ENCODE results near the gene CPNE2.

CPNE2 gene

DNA sequence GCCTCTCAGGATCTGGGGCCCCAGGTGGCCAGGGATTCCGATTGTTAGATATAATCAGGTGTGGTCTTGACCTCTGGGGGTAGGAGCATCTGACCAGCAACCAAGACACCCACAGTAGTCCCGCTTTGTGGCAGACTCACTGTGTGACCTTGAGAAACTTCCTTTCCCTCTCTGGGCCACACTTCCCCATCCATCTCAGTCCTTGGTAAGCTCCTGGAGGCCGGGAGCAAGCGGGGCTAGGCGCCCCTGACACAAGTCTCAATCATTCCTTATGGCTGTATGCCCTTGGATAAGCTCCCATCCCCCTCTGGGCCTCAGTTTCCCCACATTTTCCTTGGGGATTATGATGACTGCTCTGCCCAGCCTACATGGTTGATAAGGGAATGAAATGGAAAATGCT lies 21.3 kb downstream of the CPNE2 start:
- DNase-seq (ENCODE audit: low read depth), result no peak
- TF ChIP-seq, protein P1, sequence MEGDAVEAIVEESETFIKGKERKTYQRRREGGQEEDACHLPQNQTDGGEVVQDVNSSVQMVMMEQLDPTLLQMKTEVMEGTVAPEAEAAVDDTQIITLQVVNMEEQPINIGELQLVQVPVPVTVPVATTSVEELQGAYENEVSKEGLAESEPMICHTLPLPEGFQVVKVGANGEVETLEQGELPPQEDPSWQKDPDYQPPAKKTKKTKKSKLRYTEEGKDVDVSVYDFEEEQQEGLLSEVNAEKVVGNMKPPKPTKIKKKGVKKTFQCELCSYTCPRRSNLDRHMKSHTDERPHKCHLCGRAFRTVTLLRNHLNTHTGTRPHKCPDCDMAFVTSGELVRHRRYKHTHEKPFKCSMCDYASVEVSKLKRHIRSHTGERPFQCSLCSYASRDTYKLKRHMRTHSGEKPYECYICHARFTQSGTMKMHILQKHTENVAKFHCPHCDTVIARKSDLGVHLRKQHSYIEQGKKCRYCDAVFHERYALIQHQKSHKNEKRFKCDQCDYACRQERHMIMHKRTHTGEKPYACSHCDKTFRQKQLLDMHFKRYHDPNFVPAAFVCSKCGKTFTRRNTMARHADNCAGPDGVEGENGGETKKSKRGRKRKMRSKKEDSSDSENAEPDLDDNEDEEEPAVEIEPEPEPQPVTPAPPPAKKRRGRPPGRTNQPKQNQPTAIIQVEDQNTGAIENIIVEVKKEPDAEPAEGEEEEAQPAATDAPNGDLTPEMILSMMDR (IDR thresholded peaks at IDR 0.05; ENCODE audit: low read depth, low read length, missing control alignments), result no peak
- H3K4me3 ChIP-seq (ENCODE audit: low read depth, low read length), result no peak overlapping the region

DNA sequence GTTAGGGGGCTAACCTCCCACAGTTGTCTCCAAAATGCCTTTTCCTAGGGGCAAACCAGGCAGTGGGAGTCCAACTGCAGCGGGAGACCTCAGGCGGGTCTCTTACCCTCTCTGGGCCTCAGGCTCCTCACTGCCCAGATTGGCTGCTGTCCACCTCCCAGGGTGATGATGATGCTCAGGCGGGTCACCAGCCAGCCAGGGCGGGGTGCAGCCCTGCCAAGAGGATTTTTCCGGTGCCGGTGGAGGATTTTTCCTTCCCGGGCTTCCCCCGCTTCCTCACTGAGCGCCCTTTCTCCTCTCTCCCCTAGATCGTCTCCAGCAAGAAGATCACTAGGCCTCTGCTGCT lies 22.8 kb downstream of the CPNE2 start:
- DNase-seq (ENCODE audit: low read depth), result no peak
- TF ChIP-seq, protein P1 (IDR thresholded peaks at IDR 0.05; ENCODE audit: low read depth, low read length, missing control alignments), result no peak
- H3K4me3 ChIP-seq (ENCODE audit: low read depth, low read length), result no peak overlapping the region

DNA sequence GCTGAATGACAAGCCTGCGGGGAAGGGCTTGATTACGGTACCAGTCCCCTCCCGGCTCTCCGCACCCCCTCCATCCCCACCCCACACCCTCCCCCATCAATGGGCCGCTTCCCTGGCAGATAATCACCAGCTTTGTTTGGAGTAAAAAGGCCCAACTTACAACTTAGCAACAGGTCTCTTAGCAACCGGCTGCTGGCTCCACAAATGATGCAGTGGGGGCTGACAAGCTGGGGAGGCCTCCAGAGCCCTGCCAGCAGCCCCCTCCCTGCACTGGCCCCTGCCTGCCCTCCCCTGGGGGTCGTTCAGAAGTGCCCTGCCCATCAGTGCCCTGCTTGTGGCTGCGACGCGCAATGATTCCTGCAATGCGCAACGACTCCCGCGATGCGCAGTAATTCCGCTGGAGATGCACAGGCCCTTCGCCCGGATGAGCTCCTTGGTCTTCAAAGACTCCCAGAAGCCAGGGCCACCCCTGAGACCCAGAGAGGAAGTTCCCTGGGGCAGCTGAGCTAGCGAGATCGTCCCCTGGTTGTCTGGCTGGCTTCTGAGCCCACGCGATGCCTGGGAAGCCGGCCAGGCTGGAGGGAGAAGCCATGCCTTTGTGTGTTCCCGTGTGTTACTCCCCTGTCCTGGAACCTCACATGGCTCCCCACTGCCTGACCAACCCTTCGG lies 23.3 kb downstream of the CPNE2 start:
- DNase-seq (ENCODE audit: low read depth), result no peak
- TF ChIP-seq, protein P1 (IDR thresholded peaks at IDR 0.05; ENCODE audit: low read depth, low read length, missing control alignments), result no peak

DNA sequence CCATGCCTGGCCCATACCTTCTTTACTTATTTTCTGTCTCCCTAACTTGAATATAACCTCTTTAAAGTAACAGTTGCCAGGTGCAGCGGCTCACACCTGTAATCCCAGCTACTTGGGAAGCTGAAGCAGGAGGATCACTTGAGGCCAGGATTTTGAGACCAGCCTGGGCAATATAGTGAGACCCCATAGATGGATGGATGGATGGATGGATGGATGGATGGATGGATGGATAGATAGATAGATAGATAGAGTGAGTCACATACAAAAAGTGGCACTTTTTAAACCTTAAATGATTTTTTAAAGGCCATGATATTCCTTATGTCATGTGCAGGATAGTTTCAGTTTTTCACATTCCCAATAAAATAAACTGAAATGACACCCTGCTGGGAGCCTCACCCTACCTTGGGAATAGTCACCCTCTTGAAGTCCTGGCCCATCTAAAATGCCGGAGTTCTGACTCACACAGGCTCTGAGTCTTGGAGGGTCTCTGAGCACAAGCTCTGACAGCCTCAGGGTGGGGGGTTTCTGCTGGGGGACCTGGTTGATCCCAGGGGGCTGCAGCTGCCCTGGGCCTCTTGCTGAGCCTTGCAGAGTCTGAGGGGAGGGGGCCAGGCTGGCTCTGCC lies 26.2 kb downstream of the CPNE2 start:
- no peak for DNase-seq (ENCODE audit: low read depth)
- TF ChIP-seq, protein P1 (IDR thresholded peaks at IDR 0.05; ENCODE audit: low read depth, low read length, missing control alignments), result no peak
- H3K4me3 ChIP-seq (ENCODE audit: low read depth, low read length), result no peak overlapping the region

More for the DNA sequence above, 23.3 kb downstream of the CPNE2 start:
- H3K4me3 ChIP-seq (ENCODE audit: low read depth, low read length), result no peak overlapping the region

DNA sequence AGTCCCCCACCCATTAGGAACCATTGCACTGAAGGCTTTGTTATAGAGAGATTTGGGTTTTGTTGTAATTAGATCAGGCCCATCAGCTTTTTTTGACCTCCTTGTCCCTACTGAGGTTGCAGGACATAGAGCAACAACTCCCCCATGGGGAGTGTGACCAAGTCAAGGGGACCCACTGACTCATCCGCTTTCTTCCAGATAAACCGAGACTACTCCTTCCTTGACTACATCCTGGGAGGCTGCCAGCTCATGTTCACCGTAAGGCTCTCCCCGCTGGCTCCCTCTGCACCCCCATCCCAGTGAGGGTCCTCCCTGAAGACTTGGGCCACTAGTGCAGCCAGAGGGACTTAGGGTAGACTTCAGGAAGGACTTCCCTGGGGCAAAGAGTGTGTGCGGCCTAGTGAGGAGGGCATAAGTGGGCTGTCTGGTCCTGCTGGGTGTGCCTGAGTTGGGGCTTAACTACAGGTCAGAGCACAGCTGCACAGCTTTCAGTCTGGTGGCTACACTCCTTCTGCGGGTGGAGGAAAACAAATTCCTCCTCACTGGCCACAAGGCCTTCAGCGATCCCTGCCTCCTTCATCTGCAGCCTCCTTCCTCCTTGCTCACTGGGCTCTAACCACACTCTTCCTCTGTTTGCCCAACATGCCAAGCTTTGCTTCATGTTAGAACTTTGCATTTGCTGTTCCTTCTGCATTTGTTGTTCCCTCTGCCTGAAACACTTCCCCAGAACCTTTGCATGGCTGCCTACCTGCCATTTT lies 31.0 kb downstream of the CPNE2 start:
- DNase-seq (ENCODE audit: low read depth), result no peak
- TF ChIP-seq, protein P1 (IDR thresholded peaks at IDR 0.05; ENCODE audit: low read depth, low read length, missing control alignments), result no peak
- no peak overlapping the region for H3K4me3 ChIP-seq (ENCODE audit: low read depth, low read length)

DNA sequence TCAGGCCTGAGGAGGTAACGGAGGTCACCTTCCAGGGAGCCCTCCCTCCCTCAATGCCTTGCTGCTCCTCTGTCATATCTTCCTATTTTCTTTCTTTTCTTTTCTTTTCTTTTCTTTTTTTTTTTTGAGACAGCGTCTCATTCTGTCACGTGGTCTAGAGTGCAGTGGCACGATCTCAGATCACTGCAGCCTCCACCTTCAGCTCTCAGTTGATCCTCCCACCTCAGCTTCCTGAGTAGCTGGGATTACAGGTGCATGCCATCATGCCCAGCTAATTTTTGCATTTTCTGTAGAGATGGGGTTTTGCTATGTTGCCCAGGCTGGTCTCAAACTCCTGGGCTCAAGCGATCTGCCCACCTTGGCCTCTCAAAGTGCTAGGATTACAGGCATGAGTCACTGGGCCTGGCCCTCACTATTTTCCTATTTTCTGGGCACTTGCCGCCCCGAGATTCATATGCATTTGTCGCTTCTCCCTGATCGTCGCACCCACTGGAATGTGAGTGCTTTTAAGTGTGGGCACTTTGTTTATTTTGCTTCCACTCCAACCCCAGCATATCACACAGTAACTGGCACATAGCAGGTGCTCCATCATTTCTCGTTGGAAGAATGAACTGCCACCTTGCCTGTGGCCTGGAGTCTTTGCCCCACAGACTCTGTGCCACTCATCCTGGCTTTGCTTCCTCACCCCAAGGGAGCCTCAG lies 31.7 kb downstream of the CPNE2 start:
- TF ChIP-seq, protein P1 (IDR thresholded peaks at IDR 0.05; ENCODE audit: low read depth, low read length, missing control alignments), result no peak
- H3K4me3 ChIP-seq (ENCODE audit: low read depth, low read length), result no peak overlapping the region
- DNase-seq (ENCODE audit: low read depth), result no peak

Data from GM12864 (cell line).